ENCODE results near the gene CDRT4.
"Not testable (repeated sequence)": the region's sequence is repeated elsewhere in the genome, so short reads cannot be mapped to it uniquely, and the experiment has no call there.

Gene CDRT4

DNA sequence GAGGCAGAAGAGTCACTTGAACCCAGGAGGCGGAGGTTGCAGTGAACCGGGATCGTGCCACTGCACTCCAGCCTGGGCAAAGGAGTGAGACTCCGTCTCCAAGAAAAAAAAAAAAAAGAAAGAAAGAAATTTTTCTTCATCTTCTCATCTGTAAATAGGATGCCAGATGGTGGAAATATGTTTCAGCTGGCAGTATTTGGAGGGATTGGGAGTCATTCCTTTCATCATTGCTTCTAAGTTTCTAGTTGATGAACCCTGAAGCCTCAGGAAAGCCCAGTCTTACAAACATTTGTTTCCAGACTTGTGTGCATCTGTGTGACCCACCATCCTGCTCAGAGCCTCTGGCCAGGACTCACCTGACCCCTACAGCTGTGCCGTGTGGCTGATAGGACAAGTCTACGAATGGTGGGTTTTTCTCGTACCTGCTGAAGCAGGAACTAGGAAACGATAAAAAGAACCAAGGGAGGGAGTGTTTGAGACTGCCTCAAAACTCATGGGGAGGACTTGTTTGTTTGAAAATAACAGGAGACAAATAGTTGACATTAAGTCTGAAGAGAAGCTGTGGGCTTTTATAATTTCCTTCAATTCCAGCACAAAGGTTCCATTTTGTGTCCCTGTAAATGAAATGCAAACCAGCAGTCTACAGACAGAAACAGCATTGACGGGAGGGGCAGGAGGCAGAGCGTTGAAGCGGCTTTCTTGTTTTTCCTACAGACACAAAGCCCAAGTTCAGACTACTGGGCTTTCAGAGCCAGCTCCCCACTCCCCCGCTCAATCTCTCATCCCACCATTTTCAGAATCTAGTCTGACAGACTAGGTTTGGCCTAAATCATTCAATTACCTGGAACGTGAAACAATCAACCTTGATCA lies 24.9 kb downstream of the CDRT4 start:
- Histone ChIP-seq H3K4me3 (ENCODE audit: extremely low read depth, insufficient read depth, low read length, poor library complexity, severe bottlenecking) (no peak overlapping the region), H3K36me3 (ENCODE audit: control insufficient read depth, insufficient read depth, low read length) (peaks cover 6% of the 10 kb centered on the region), H3K4me1 (ENCODE audit: control insufficient read depth, insufficient read depth, low read length, poor library complexity, severe bottlenecking) (peaks cover 61% of the 10 kb centered on the region), H3K27ac (ENCODE audit: low read depth, low read length, severe bottlenecking) (no peak overlapping the region), H3K9me3 (ENCODE audit: control insufficient read depth, low read length) (no peaks in the 10 kb centered on the region)
- 83 to 97% methylated on average over 6 to 9 of the region's 13 CpGs for WGBS, 2 experiments (ENCODE audit: insufficient coverage in 2 of 2)

DNA sequence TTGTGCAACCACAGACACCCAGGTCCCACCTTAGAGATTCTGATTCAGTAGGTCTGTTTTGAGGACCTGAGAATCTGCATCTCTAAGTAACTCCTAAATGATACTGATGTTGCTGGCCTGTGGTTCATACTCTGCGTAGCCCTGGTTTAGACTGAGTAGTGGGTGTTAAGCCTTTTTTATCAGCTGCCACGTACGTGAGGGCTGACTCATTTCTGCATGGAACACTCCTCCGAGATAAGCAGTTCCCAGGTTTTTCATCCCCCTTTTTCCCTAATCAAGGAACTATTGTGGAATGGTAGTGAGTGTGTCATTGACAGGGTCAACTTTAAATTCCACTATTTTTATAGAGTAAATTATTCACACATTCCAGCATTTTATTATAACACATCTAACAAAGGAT lies 26.1 kb downstream of the CDRT4 start:
- H3K36me3 ChIP-seq (ENCODE audit: control insufficient read depth, insufficient read depth, low read length): peaks cover 18% of the 10 kb centered on the region
- H3K27ac ChIP-seq (ENCODE audit: low read depth, low read length, severe bottlenecking): peak overlapping the region; percentile 84
- H3K4me3 ChIP-seq (ENCODE audit: extremely low read depth, insufficient read depth, low read length, poor library complexity, severe bottlenecking): no peak overlapping the region
- WGBS, 2 experiments (ENCODE audit: insufficient coverage in 2 of 2): 43% methylated on average over 1 of the region's 4 CpGs; no CpG with 5 or more reads in 1 of the 2 experiments
- no peaks in the 10 kb centered on the region for H3K9me3 ChIP-seq (ENCODE audit: control insufficient read depth, low read length)
- H3K4me1 ChIP-seq (ENCODE audit: control insufficient read depth, insufficient read depth, low read length, poor library complexity, severe bottlenecking): peaks cover 58% of the 10 kb centered on the region

DNA sequence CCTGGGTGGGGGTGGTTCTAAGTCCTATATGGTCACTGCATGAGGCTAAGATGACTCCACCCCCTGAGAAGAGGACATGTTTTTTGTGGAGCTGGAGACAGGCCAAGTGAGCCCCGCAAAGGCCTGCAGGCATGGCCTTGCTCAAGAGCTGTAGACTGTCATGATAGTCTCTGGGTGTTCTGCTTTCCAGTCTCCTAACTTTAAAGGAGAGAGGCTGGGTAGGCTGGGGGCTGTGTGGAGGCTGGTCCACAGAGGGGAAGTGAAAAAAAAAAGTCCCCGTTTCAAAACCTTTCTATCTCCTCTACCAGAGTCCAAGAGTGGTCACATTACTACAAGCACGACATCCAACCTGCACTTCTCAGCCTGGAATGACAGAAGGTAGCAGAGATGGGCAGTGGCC lies 27.1 kb downstream of the CDRT4 start:
- no peaks in the 10 kb centered on the region for H3K9me3 ChIP-seq (ENCODE audit: control insufficient read depth, low read length)
- H3K4me1 ChIP-seq (ENCODE audit: control insufficient read depth, insufficient read depth, low read length, poor library complexity, severe bottlenecking): peaks cover 49% of the 10 kb centered on the region
- WGBS, 2 experiments (ENCODE audit: insufficient coverage in 2 of 2): 100% methylated on average over 1 to 2 of the region's 3 CpGs
- H3K4me3 ChIP-seq (ENCODE audit: extremely low read depth, insufficient read depth, low read length, poor library complexity, severe bottlenecking): no peak overlapping the region
- H3K27ac ChIP-seq (ENCODE audit: low read depth, low read length, severe bottlenecking): peak overlapping the region; percentile 74
- peaks cover 22% of the 10 kb centered on the region for H3K36me3 ChIP-seq (ENCODE audit: control insufficient read depth, insufficient read depth, low read length)

GRCh38 chr17:15439205-15439985 lies 28.0 kb downstream of the CDRT4 start:
- Histone ChIP-seq H3K4me1 (ENCODE audit: control insufficient read depth, insufficient read depth, low read length, poor library complexity, severe bottlenecking) (peaks cover 41% of the 10 kb centered on the region), H3K36me3 (ENCODE audit: control insufficient read depth, insufficient read depth, low read length) (peaks cover 25% of the 10 kb centered on the region), H3K27ac (ENCODE audit: low read depth, low read length, severe bottlenecking) (peak overlapping the region; percentile 64)
- WGBS, 2 experiments (ENCODE audit: insufficient coverage in 2 of 2): 72 to 80% methylated on average over 5 to 6 of the region's 8 CpGs
- H3K4me3 ChIP-seq (ENCODE audit: extremely low read depth, insufficient read depth, low read length, poor library complexity, severe bottlenecking); H3K9me3 ChIP-seq (ENCODE audit: control insufficient read depth, low read length): not testable (repeated sequence)

DNA sequence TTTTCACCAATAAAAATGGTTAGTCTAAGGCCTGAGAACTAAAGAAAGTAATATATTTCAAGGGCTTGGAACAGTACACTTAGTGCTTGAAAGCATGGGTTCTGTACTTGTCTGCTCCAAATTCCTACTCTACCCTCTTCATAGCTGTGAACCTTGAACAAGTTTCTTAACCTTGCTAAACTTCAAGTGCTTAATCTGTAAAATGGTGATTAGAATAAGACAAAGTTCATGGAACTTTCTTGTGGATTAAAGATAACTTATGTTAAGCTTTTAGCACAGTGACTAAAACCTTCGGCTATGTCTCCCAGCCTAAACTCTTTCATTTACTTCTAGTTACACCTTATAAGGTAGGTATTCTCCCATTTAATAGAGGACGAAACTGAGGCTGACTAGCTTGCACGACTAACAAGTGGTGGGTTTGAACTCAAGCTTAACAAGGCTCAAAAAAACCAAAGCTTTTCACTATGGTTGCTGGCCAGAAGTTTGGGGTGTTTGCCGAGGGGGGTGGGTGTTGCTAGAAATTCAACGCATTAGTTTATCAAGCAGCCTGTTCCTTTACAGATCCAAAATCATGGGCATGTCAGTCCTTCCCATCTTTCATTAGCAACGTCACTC lies 28.8 kb downstream of the CDRT4 start:
- peaks cover 25% of the 10 kb centered on the region for H3K36me3 ChIP-seq (ENCODE audit: control insufficient read depth, insufficient read depth, low read length)
- peaks cover 33% of the 10 kb centered on the region for H3K4me1 ChIP-seq (ENCODE audit: control insufficient read depth, insufficient read depth, low read length, poor library complexity, severe bottlenecking)
- 94% methylated on average over 3 of the region's 6 CpGs for WGBS, 2 experiments (ENCODE audit: insufficient coverage in 2 of 2)

DNA sequence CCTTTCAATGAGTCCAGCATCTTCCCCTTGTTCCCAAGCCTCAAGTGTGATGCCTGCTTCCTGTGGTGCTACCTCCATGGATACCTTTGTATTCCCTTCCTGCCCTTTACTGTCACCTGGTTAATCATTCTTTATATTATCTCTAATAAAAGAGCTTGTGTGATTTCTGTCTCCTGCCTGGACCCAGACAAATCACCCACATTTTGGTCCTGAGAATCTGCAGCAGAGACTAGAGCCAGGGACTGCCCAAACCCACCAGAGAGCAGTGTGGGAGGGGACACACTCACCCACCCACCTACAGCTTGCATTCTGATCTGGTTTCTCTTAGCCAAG lies 30.2 kb downstream of the CDRT4 start:
- no peak overlapping the region for H3K27ac ChIP-seq (ENCODE audit: low read depth, low read length, severe bottlenecking)
- H3K4me3 ChIP-seq (ENCODE audit: extremely low read depth, insufficient read depth, low read length, poor library complexity, severe bottlenecking): no peak overlapping the region
- peaks cover 25% of the 10 kb centered on the region for H3K36me3 ChIP-seq (ENCODE audit: control insufficient read depth, insufficient read depth, low read length)
- peaks cover 25% of the 10 kb centered on the region for H3K4me1 ChIP-seq (ENCODE audit: control insufficient read depth, insufficient read depth, low read length, poor library complexity, severe bottlenecking)
- no peaks in the 10 kb centered on the region for H3K9me3 ChIP-seq (ENCODE audit: control insufficient read depth, low read length)

More for the DNA sequence above, 28.8 kb downstream of the CDRT4 start:
- no peaks in the 10 kb centered on the region for H3K9me3 ChIP-seq (ENCODE audit: control insufficient read depth, low read length)
- no peak overlapping the region for H3K4me3 ChIP-seq (ENCODE audit: extremely low read depth, insufficient read depth, low read length, poor library complexity, severe bottlenecking)
- H3K27ac ChIP-seq (ENCODE audit: low read depth, low read length, severe bottlenecking): peak overlapping the region; percentile 64

GRCh38 chr17:15436473-15437302 lies 30.7 kb downstream of the CDRT4 start:
- Histone ChIP-seq H3K9me3 (ENCODE audit: control insufficient read depth, low read length) (no peaks in the 10 kb centered on the region), H3K4me3 (ENCODE audit: extremely low read depth, insufficient read depth, low read length, poor library complexity, severe bottlenecking) (no peak overlapping the region), H3K36me3 (ENCODE audit: control insufficient read depth, insufficient read depth, low read length) (peaks cover 25% of the 10 kb centered on the region), H3K27ac (ENCODE audit: low read depth, low read length, severe bottlenecking) (peak overlapping the region; percentile 5), H3K4me1 (ENCODE audit: control insufficient read depth, insufficient read depth, low read length, poor library complexity, severe bottlenecking) (peaks cover 19% of the 10 kb centered on the region)
- 100% methylated on average over 1 to 2 of the region's 3 CpGs for WGBS, 2 experiments (ENCODE audit: insufficient coverage in 2 of 2)

GRCh38 chr17:15434956-15435355 lies 32.5 kb downstream of the CDRT4 start:
- H3K27ac ChIP-seq (ENCODE audit: low read depth, low read length, severe bottlenecking): peak overlapping the region; percentile 79
- H3K4me3 ChIP-seq (ENCODE audit: extremely low read depth, insufficient read depth, low read length, poor library complexity, severe bottlenecking): no peak overlapping the region
- 95% methylated on average over 4 to 7 of the region's 8 CpGs for WGBS, 2 experiments (ENCODE audit: insufficient coverage in 2 of 2)
- H3K9me3 ChIP-seq (ENCODE audit: control insufficient read depth, low read length): no peaks in the 10 kb centered on the region
- peaks cover 7% of the 10 kb centered on the region for H3K4me1 ChIP-seq (ENCODE audit: control insufficient read depth, insufficient read depth, low read length, poor library complexity, severe bottlenecking)
- peaks cover 25% of the 10 kb centered on the region for H3K36me3 ChIP-seq (ENCODE audit: control insufficient read depth, insufficient read depth, low read length)

- no peaks in the 10 kb centered on the region for H3K9me3 ChIP-seq (ENCODE audit: control insufficient read depth, low read length)
- no peak overlapping the region for H3K4me3 ChIP-seq (ENCODE audit: extremely low read depth, insufficient read depth, low read length, poor library complexity, severe bottlenecking)
- H3K36me3 ChIP-seq (ENCODE audit: control insufficient read depth, insufficient read depth, low read length): peaks cover 24% of the 10 kb centered on the region
- no peak overlapping the region for H3K27ac ChIP-seq (ENCODE audit: low read depth, low read length, severe bottlenecking)
- whole genome bisulfite sequencing, 2 experiments (ENCODE audit: insufficient coverage in 2 of 2): 98 to 100% methylated on average over 6 of the region's 6 CpGs
- H3K4me1 ChIP-seq (ENCODE audit: control insufficient read depth, insufficient read depth, low read length, poor library complexity, severe bottlenecking): peaks cover 7% of the 10 kb centered on the region
These were observed 34.4 kb downstream of the CDRT4 start for GRCh38 chr17:15432807-15433611.
